ENCODE measurements around the gene ALDH4A1.

ALDH4A1 gene

DNA sequence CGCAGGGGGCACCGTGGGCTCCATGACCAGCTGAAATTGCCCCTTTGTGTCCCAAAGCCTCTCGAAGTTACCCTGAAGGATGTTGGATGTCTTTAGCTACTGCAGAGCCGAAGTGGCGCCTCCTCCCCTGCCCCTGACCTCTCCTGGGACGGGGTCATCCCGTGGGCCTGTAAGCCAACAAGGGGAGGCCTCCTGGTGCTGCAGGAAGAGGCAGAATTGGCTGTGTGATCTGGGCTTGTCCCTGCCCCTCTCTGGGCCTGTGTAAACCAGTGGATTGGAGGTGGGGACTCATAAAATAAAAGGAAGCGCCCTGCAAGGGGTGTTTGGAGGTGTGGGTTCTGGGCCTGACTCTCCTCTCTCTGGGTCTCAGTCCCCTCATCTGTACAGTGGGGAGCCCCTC is 40.8 kb downstream of the ALDH4A1 start:
- H3K4me3 ChIP-seq (ENCODE audit: low read depth, low read length), result no peak overlapping the region
- no peak for TF ChIP-seq CTCF (IDR thresholded peaks at IDR 0.05; ENCODE audit: low read depth, low read length, missing control alignments)
- in situ Hi-C loops (cut with HindIII; ENCODE audit: low sequenced_read_pairs), result no loop called here
- DNase-seq (ENCODE audit: low read depth), result no peak

DNA sequence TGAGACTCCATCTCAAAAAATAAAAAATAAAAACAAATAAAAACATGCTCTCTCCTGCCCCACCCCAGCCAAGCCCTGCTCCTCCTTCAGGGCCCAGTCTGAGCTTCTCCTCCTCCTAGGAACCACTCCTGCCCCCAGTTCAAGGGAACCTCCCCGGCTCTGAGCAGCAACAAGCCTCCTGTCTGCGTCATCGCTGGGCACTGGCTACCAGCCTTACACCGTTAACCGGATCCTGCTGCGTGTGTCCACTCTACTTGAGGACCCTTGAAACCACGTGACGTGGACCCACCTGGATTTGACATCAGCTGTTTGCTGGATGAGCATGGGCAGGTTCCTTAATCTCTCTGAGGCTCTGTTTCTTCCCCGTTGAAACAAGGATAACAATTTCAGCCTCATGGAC is 41.3 kb downstream of the ALDH4A1 start:
- no peak for TF ChIP-seq CTCF (IDR thresholded peaks at IDR 0.05; ENCODE audit: low read depth, low read length, missing control alignments)
- H3K4me3 ChIP-seq (ENCODE audit: low read depth, low read length), result no peak overlapping the region
- no peak for DNase-seq (ENCODE audit: low read depth)
- in situ Hi-C loops (cut with HindIII; ENCODE audit: low sequenced_read_pairs), result no loop called here

DNA sequence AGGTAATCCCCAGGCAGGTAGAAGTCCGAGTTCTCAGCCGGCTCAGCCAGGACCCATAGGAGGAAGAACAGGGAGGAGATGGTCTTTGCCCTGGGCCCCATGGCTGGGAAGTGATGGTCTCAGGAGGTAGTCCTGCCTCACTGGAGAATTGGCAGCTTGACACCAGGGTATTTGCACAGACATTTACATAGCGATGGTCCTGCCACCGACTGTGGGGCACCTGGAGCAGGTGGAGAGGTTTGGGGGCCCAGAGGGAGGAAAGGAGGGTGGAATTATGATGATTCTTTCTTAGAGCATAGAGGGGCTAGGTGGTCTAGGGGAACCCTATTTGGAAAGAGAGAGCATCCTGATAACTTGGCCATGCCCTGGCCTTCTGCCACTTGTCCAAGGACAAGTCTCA is 42.8 kb downstream of the ALDH4A1 start, which contains the start of gene TAS1R2:
Gene TAS1R2 (minus strand): TSS at position 101 of the 400 bp plus-strand sequence. CDS start 0 bp downstream, at position 101.
- no peak within 1 kb of the TSS for H3K4me3 ChIP-seq (ENCODE audit: low read depth, low read length)
- no peak for TF ChIP-seq CTCF (IDR thresholded peaks at IDR 0.05; ENCODE audit: low read depth, low read length, missing control alignments)
- no peak for DNase-seq (ENCODE audit: low read depth)
- in situ Hi-C loops (cut with HindIII; ENCODE audit: low sequenced_read_pairs), result no loop called here

- TF ChIP-seq CTCF (IDR thresholded peaks at IDR 0.05; ENCODE audit: low read depth, low read length, missing control alignments), result no peak
These were observed 44.2 kb downstream of the ALDH4A1 start for GRCh38 chr1:18858070-18858688.

DNA sequence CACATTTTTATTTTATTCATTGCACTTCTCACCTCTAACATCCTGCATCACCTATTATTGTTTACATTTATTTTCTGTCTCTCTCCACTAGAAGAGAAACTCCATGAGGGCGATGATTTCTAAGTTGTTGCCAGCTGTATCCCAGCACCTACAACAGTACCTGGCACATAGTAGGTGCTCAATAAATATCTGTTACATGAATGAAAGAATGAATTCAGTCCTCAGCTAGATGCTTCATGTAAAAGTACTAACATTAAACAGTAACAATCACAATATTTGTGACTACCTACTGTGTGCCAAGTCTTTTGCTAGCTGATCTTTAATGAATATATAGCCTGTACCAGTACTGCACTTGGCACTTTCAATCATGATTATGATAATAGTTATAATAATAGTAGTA is 45.9 kb downstream of the ALDH4A1 start:
- no peak overlapping the region for H3K4me3 ChIP-seq (ENCODE audit: low read depth, low read length)
- no peak for DNase-seq (ENCODE audit: low read depth)
- TF ChIP-seq CTCF (IDR thresholded peaks at IDR 0.05; ENCODE audit: low read depth, low read length, missing control alignments), result no peak
- in situ Hi-C loops (cut with HindIII; ENCODE audit: low sequenced_read_pairs), result no loop called here

More at GRCh38 chr1:18858070-18858688, 44.2 kb downstream of the ALDH4A1 start:
- no peak overlapping the region for H3K4me3 ChIP-seq (ENCODE audit: low read depth, low read length)
- no peak for DNase-seq (ENCODE audit: low read depth)
- in situ Hi-C loops (cut with HindIII; ENCODE audit: low sequenced_read_pairs), result no loop called here

- no peak for TF ChIP-seq CTCF (IDR thresholded peaks at IDR 0.05; ENCODE audit: low read depth, low read length, missing control alignments)
- DNase-seq (ENCODE audit: low read depth), result no peak
- H3K4me3 ChIP-seq (ENCODE audit: low read depth, low read length), result no peak overlapping the region
- in situ Hi-C loops (cut with HindIII; ENCODE audit: low sequenced_read_pairs), result no loop called here
These were observed 46.8 kb downstream of the ALDH4A1 start for GRCh38 chr1:18855573-18855972.

Data from astrocyte of the cerebellum (primary cell).